ENCODE results near the gene NPFFR1. TPM values are rescaled to one million over a fixed set of nuclear protein-coding genes. Genes with fewer than 3 reads are reported as not detected.

Gene NPFFR1
- total and polyA plus RNA-seq, 10 of the 15 experiments (the other 5 are each of a cell fraction or from before 2014, with no cell fraction given): 0.03 TPM; not detected in 9

- TF ChIP-seq TCF7 (IDR thresholded peaks at IDR 0.05; ENCODE audit: borderline replicate concordance): no peak
- no peak for TF ChIP-seq POLR2AphosphoS5 (IDR thresholded peaks at IDR 0.05; ENCODE audit: low read length)
- TF ChIP-seq RELB (IDR thresholded peaks at IDR 0.05; ENCODE audit: low read depth): peak; percentile 77
- no peak for TF ChIP-seq USF1 (IDR thresholded peaks at IDR 0.05; ENCODE audit: borderline replicate concordance, extremely low read length, insufficient read depth, low read depth, low read length)
- TF ChIP-seq EGR1 (IDR thresholded peaks at IDR 0.05; ENCODE audit: borderline replicate concordance in 1 of 2, low read depth in 2 of 2, low read length in 2 of 2): no peak
- TF ChIP-seq NR2C2 (IDR thresholded peaks at IDR 0.05; ENCODE audit: borderline replicate concordance, control insufficient read depth, insufficient read length, low read depth): no peak
- TF ChIP-seq ESRRA (IDR thresholded peaks at IDR 0.05; ENCODE audit: low read length): no peak
- TF ChIP-seq CBX3 (IDR thresholded peaks at IDR 0.05; ENCODE audit: borderline replicate concordance, low read depth): no peak
- TF ChIP-seq ATF2 (IDR thresholded peaks at IDR 0.05; ENCODE audit: low read length): peak; percentile 96
- no peak; the same call in 1 of the 2 replicates for TF ChIP-seq CHD2 (IDR thresholded peaks at IDR 0.05; ENCODE audit: borderline replicate concordance, low read depth, low read length)
- no peak for TF ChIP-seq MEF2B (IDR thresholded peaks at IDR 0.05; ENCODE audit: partially characterized antibody, poor library complexity, severe bottlenecking)
- TF ChIP-seq EZH2 (IDR thresholded peaks at IDR 0.05; ENCODE audit: borderline replicate concordance, control insufficient read depth, low read depth, low read length): no peak
- TF ChIP-seq ZNF384 (IDR thresholded peaks at IDR 0.05; ENCODE audit: borderline replicate concordance, low read depth, low read length): no peak
- no peak for TF ChIP-seq KDM1A (IDR thresholded peaks at IDR 0.05; ENCODE audit: borderline replicate concordance)
- peak; percentile 16; the same call in 1 of the 2 replicates for TF ChIP-seq SMC3 (IDR thresholded peaks at IDR 0.05; ENCODE audit: borderline replicate concordance, low read length)
- no peak for TF ChIP-seq POLR2AphosphoS2 (IDR thresholded peaks at IDR 0.05; ENCODE audit: low read depth, low read length)
- no peak for TF ChIP-seq LARP7 (IDR thresholded peaks at IDR 0.05)
- TF ChIP-seq ZNF24 (IDR thresholded peaks at IDR 0.05): no peak
- no peak for TF ChIP-seq TBL1XR1 (IDR thresholded peaks at IDR 0.05; ENCODE audit: low read depth, low read length)
- TF ChIP-seq CTCF (IDR thresholded peaks at IDR 0.05 in 2 of 3, conservative IDR thresholded peaks at IDR 0.05 in 1 of 3; ENCODE audit: control insufficient read depth in 2 of 3, extremely low read depth in 1 of 3, insufficient read depth in 1 of 3, low read depth in 3 of 3, low read length in 3 of 3): peak; percentile 35 to 75 (median 51); a peak in 5 of 6 replicates
- TF ChIP-seq RCOR1 (conservative IDR thresholded peaks at IDR 0.05; ENCODE audit: low read depth, low read length): no peak
- no peak for TF ChIP-seq ZBTB11 (CRISPR knock-in tag; IDR thresholded peaks at IDR 0.05)
These were observed 10.9 kb downstream of the NPFFR1 start (continued) for GRCh38 chr10:70272925-70273316.
